Upper lobe of left lung (tissue), 6 donors: ENCODE measurements around the gene GLOD5. TPM values are rescaled to one million over a fixed set of nuclear protein-coding genes. Genes with fewer than 3 reads are reported as not detected.
"Not testable (repeated sequence)": the region's sequence is repeated elsewhere in the genome, so short reads cannot be mapped to it uniquely, and the experiment has no call there.

Experiments
- ATAC-seq, 2 donors: fragments of 200-7000 bp; cut with Tn5 transposase; one replicate each; pipeline ENCODE4 v1.9.1; 2022; ENCODE audit warnings: mild to moderate bottlenecking in 2 of 2, moderate library complexity in 2 of 2; ENCODE audit not compliant: low FRiP score in 2 of 2
- DNase-seq, 2 donors: peaks; one replicate each; pipeline ENCODE4 v3.0.0-alpha.2; 2019 to 2020
- H3K27ac ChIP-seq, 4 donors: fragments of 200-600 bp; sonication (generic); one replicate each; pipeline ENCODE4 v1.5.1; 2016 to 2019
- H3K27me3 ChIP-seq, 4 donors: fragments of 200-600 bp; sonication (generic); one replicate each; pipeline ENCODE4 v1.5.1; 2017 to 2019
- H3K36me3 ChIP-seq, 4 donors: fragments of 200-600 bp; sonication (generic); one replicate each; pipeline ENCODE4 v1.5.1; 2016 to 2019
- H3K4me1 ChIP-seq, 4 donors: fragments of 200-600 bp; sonication (generic); one replicate each; pipeline ENCODE4 v1.5.1; 2018 to 2019
- H3K4me3 ChIP-seq, 4 donors: fragments of 200-600 bp; sonication (generic); one replicate each; pipeline ENCODE4 v1.5.1; 2017 to 2019; ENCODE audit warnings: mild to moderate bottlenecking in 2 of 4, moderate library complexity in 1 of 4
- H3K9me3 ChIP-seq, 4 donors: fragments of 200-600 bp; sonication (generic); one replicate each; pipeline ENCODE4 v1.5.1; 2018 to 2019
- CTCF ChIP-seq, 6 experiments: fragments of 450-650 bp in 4 of 6; fragments of 200-600 bp in 2 of 6; sonication (generic) in 2 of 6; IDR thresholded peaks; one replicate each; pipeline ENCODE4 v1.5.1; 2016 to 2019; ENCODE audit warnings: antibody characterized with exemption in 6 of 6
- EP300 ChIP-seq, 4 donors: sonication (generic); formaldehyde crosslinking; IDR thresholded peaks; one replicate each; pipeline ENCODE4 v1.5.1; 2017; ENCODE audit warnings: antibody characterized with exemption in 4 of 4, control low read depth in 2 of 4
- POLR2A ChIP-seq, 4 donors: fragments of 450-650 bp; IDR thresholded peaks; one replicate each; pipeline ENCODE4 v1.5.1; 2016 to 2017; ENCODE audit warnings: antibody characterized with exemption in 4 of 4, mild to moderate bottlenecking in 2 of 4
- POLR2AphosphoS5 ChIP-seq, 2 donors: sonication (generic); formaldehyde crosslinking; IDR thresholded peaks; one replicate each; pipeline ENCODE4 v1.5.1; 2017; ENCODE audit warnings: antibody characterized with exemption in 2 of 2
- WGBS, 2 donors: methylation state at CpG; one replicate each; pipeline ENCODE4 v1.1.5; 2017 to 2018; 5-methylcytosine and 5-hydroxymethylcytosine counted together
- total RNA-seq, 6 donors: library from RNA; depleted of rRNA in 4 of 6; stranded (reverse); fragments of >200 nt in 4 of 6; gene quantifications; one replicate each; pipeline versions ENCODE4 v1.1.0 to v1.2.1, GENCODE V29; 2016 to 2021
- donor health status: DM: no; HTN: no; CAD: no; lungs with moderate emphysema.
- donor health status: DM: no; HTN: yes; CAD: no; lungs with severe emphysema.

The GLOD5 gene
- total RNA-seq, 6 donors from 2014 or later = 1.1 to 2.1 (median 2.0) TPM; not detected in 2

DNA sequence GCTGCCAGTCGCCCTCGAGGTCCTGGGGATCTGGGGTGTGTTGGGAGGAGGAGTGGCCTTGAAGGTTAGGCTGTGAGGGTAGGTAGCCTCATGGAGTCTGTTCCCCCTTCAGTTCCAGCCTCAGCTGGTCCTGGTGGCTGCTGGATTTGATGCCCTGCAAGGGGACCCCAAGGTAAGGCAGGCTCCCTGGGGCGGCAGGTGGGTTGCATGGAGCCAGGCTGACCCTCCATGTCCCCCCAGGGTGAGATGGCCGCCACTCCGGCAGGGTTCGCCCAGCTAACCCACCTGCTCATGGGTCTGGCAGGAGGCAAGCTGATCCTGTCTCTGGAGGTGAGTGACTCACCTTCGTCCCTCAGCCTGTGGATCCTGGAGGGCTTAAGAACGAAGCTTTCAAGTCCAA is 53.2 kb downstream of the GLOD5 start:
- H3K9me3 ChIP-seq = no peaks in the 10 kb centered on the region
- no peak for TF ChIP-seq POLR2A (IDR thresholded peaks at IDR 0.05)
- no peak for TF ChIP-seq CTCF (IDR thresholded peaks at IDR 0.05)
- WGBS, 2 donors = 89 to 100% methylated on average over 1 to 8 of the region's 8 CpGs
- DNase-seq (no peak), ATAC-seq (no peak)
- no peak overlapping the region for H3K27ac ChIP-seq
- H3K4me3 ChIP-seq = no peak overlapping the region
- no peaks in the 10 kb centered on the region for H3K4me1 ChIP-seq
- peaks cover 0 to 44% (median 13%) of the 10 kb centered on the region in 4 donors for H3K36me3 ChIP-seq
- no peaks in the 10 kb centered on the region for H3K27me3 ChIP-seq

GRCh38 chrX:48815266-48815665 is 53.7 kb downstream of the GLOD5 start:
- TF ChIP-seq POLR2A (IDR thresholded peaks at IDR 0.05) = no peak
- TF ChIP-seq POLR2AphosphoS5 (IDR thresholded peaks at IDR 0.05) = no peak
- no peak for TF ChIP-seq CTCF (IDR thresholded peaks at IDR 0.05)
- TF ChIP-seq EP300 (IDR thresholded peaks at IDR 0.05) = no peak
- WGBS, 2 donors = 83% methylated on average over 6 to 8 of the region's 8 CpGs
- H3K36me3 ChIP-seq = peaks cover 0 to 44% (median 13%) of the 10 kb centered on the region in 4 donors

DNA sequence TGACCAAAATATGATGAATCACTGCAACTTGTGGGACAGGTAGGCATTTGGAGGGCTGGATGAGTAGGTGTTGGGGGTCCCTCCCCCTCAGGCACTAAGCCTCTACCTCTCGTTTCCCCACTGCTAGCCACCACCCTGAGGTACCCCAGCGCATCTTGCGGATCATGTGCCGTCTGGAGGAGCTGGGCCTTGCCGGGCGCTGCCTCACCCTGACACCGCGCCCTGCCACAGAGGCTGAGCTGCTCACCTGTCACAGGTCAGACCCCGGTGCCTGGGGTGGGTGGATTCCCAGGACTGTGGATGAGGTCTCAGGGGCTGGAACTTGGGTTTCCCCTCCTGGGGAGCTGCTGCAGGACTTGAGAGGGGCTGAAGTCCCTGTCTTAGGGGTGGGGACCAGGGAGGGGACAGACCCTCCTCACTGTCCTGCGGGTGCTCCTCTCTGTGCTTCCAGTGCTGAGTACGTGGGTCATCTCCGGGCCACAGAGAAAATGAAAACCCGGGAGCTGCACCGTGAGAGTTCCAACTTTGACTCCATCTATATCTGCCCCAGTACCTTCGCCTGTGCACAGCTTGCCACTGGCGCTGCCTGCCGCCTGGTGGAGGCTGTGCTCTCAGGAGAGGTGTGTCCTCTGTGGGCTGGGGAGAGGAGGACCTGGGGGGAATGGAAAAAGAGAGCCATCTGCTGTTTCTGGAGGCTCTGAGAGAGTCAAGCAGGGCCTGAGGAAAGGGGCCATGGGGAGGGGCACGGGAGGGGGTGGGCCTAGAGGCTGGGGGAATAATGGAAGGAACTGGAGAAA is 54.7 kb downstream of the GLOD5 start:
- TF ChIP-seq POLR2A (IDR thresholded peaks at IDR 0.05) = no peak
- no peak for TF ChIP-seq CTCF (IDR thresholded peaks at IDR 0.05)
- no peak for TF ChIP-seq EP300 (IDR thresholded peaks at IDR 0.05)
- TF ChIP-seq POLR2AphosphoS5 (IDR thresholded peaks at IDR 0.05) = no peak
- no peaks in the 10 kb centered on the region for H3K9me3 ChIP-seq
- peaks cover 0 to 45% (median 15%) of the 10 kb centered on the region in 4 donors for H3K36me3 ChIP-seq
- ATAC-seq (no peak), DNase-seq (no peak)
- H3K4me1 ChIP-seq = no peaks in the 10 kb centered on the region
- H3K27me3 ChIP-seq = no peaks in the 10 kb centered on the region
- WGBS, 2 donors = 92 to 95% methylated on average over 3 to 18 of the region's 18 CpGs
- H3K27ac ChIP-seq = no peak overlapping the region
- no peak overlapping the region for H3K4me3 ChIP-seq

More at GRCh38 chrX:48815266-48815665, 53.7 kb downstream of the GLOD5 start:
- no peaks in the 10 kb centered on the region for H3K9me3 ChIP-seq
- ATAC-seq (no peak), DNase-seq (no peak)
- H3K27me3 ChIP-seq = no peaks in the 10 kb centered on the region
- no peaks in the 10 kb centered on the region for H3K4me1 ChIP-seq
- no peak overlapping the region for H3K27ac ChIP-seq
- H3K4me3 ChIP-seq = no peak overlapping the region

DNA sequence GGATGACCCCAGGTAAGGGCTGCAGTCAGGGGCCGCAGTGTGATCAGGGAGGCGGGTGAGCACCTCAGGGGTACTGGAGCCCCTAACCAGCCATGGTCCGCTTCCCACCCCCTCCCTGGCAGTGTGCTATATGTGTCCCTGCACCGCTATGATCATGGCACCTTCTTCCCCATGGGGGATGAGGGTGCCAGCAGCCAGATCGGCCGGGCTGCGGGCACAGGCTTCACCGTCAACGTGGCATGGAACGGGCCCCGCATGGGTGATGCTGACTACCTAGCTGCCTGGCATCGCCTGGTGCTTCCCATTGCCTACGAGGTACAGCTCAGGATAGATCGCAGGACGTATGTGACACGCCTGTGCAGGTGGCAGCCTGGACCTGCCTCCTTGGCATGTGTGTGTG is 56.6 kb downstream of the GLOD5 start:
- Histone ChIP-seq H3K27me3 (no peaks in the 10 kb centered on the region), H3K4me1 (no peaks in the 10 kb centered on the region), H3K27ac (no peak overlapping the region), H3K36me3 (peaks cover 0 to 41% (median 21%) of the 10 kb centered on the region in 4 donors), H3K4me3 (no peak overlapping the region), H3K9me3 (no peaks in the 10 kb centered on the region)
- no peak for DNase-seq
- no peak for ATAC-seq
- TF ChIP-seq CTCF (IDR thresholded peaks at IDR 0.05) (no peak), EP300 (IDR thresholded peaks at IDR 0.05) (no peak), POLR2A (IDR thresholded peaks at IDR 0.05) (no peak), POLR2AphosphoS5 (IDR thresholded peaks at IDR 0.05) (no peak)
- 67 to 82% methylated on average over 3 to 16 of the region's 16 CpGs for WGBS, 2 donors

- ATAC-seq (no peak), DNase-seq (no peak)
- 85% methylated on average over 4 of the region's 4 CpGs; no CpG with 5 or more reads in 1 of the 2 donors for WGBS, 2 donors
- Histone ChIP-seq H3K27me3 (no peaks in the 10 kb centered on the region), H3K27ac (no peak overlapping the region), H3K4me1 (no peaks in the 10 kb centered on the region), H3K36me3 (peaks cover 0 to 44% (median 21%) of the 10 kb centered on the region in 4 donors), H3K9me3 (no peaks in the 10 kb centered on the region), H3K4me3 (no peak overlapping the region)
- no peak for TF ChIP-seq POLR2A (IDR thresholded peaks at IDR 0.05)
- no peak for TF ChIP-seq CTCF (IDR thresholded peaks at IDR 0.05)
- TF ChIP-seq POLR2AphosphoS5 (IDR thresholded peaks at IDR 0.05) = no peak
- TF ChIP-seq EP300 (IDR thresholded peaks at IDR 0.05) = no peak
Measured at GRCh38 chrX:48818866-48819265, 57.3 kb downstream of the GLOD5 start.

DNA sequence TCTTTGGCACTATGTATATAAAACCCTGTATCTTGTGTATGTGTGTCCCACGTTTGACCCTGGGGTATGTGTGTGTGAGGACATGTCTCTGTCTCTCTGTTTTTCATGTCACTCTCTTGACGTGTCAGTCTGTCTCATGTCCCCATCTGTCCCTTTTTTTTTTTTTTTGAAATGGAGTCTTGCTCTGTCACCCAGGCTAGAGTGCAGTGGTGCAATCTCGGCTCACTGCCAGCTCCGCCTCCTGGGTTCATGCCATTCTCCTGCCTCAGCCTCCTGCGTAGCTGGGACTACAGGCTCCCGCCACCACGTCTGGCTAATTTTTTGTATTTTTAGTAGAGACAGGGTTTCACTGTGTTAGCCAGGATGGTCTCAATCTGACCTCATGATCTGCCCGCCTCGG is 57.8 kb downstream of the GLOD5 start:
- H3K27me3 ChIP-seq, H3K4me3 ChIP-seq, DNase-seq, H3K9me3 ChIP-seq, ATAC-seq, H3K27ac ChIP-seq, H3K4me1 ChIP-seq: not testable (repeated sequence)
- peaks cover 0 to 47% (median 20%) of the 10 kb centered on the region in 4 donors for H3K36me3 ChIP-seq
- 79 to 83% methylated on average over 8 to 9 of the region's 9 CpGs for WGBS, 2 donors
